Right lobe of liver (tissue), 4 donors: Measurements from ENCODE around the gene ZNF79.

ENCODE experiments used
- POLR2A ChIP-seq: fragments of 450-650 bp; IDR thresholded peaks from one replicate; pipeline ENCODE4 v1.6.1; 2017; ENCODE audit warnings: antibody characterized with exemption, mild to moderate bottlenecking
- TF ChIP-seq, protein P1 (sequence below), 4 donors: fragments of 200-600 bp in 3 of 4; fragments of 450-650 bp in 1 of 4; IDR thresholded peaks; one replicate each; pipeline versions ENCODE4 v1.5.1 to v1.8.0; 2016 to 2022; ENCODE audit warnings: antibody characterized with exemption in 4 of 4, mild to moderate bottlenecking in 2 of 4
- donor health status: DM: no; HTN: no; CAD: no.
- donor health status: DM: no; HTN: no; CAD: no.
- donor health status: DM: no; HTN: yes; CAD: no.

DNA sequence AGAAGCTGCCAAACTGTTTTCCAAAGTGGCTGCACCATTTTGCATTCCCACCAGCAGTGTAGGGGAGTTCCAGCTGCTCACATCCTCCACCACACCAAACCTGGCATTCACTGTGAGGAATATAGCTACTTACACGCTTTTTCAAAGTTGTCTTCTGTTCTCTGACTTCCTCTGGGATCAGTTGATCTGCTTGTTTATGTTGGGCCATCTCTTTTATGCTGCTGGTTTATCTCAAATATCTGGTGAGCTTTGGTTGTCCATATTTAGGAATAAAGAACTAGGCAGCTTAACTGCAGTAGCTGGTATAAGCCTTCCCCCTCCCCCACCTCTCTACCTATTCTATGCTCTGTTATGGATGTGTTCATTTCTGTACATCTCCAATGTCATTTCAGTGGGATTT lies 8.5 kb upstream of the ZNF79 start:
- TF ChIP-seq POLR2A = no peak
- TF ChIP-seq, protein P1, sequence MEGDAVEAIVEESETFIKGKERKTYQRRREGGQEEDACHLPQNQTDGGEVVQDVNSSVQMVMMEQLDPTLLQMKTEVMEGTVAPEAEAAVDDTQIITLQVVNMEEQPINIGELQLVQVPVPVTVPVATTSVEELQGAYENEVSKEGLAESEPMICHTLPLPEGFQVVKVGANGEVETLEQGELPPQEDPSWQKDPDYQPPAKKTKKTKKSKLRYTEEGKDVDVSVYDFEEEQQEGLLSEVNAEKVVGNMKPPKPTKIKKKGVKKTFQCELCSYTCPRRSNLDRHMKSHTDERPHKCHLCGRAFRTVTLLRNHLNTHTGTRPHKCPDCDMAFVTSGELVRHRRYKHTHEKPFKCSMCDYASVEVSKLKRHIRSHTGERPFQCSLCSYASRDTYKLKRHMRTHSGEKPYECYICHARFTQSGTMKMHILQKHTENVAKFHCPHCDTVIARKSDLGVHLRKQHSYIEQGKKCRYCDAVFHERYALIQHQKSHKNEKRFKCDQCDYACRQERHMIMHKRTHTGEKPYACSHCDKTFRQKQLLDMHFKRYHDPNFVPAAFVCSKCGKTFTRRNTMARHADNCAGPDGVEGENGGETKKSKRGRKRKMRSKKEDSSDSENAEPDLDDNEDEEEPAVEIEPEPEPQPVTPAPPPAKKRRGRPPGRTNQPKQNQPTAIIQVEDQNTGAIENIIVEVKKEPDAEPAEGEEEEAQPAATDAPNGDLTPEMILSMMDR (IDR thresholded peaks at IDR 0.05) = no peak
